ACHN (cell line): ENCODE results near the gene ZNF839.
"Not testable (repeated sequence)": the region's sequence is repeated elsewhere in the genome, so short reads cannot be mapped to it uniquely, and the experiment has no call there.

Experiments used
- DNase-seq: peaks from one replicate; pipeline ENCODE4 v3.0.0-alpha.2; 2015
- in situ Hi-C: cut with HindIII; loops from 2 replicates; pipeline ENCODE4 v1.10.0; 2017; ENCODE audit warnings: low sequenced_read_pairs, low pct_ligation_motif_present, low pct_unique_long_range_greater_than_20kb

Gene ZNF839

DNA sequence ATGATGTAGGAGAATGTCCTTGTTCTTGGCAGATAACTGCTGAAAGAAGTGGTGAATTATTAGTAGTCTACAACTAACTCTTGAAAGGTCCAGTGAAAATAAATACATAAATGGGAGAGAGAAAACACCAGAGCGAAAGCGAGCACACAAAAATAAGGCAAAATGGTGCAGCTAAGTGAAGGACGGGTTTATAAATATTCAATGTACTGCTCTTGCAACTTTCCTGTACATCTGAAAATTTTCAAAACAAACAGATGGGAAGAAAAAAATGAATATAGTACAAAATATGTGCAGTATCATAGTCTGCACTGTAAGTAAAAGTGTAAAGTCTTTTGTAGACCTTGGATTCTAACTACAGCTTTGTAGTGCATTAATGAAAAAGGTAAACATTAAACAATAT is 15.9 kb upstream of the ZNF839 start:
- no peak for DNase-seq
- in situ Hi-C loops = no loop called here

DNA sequence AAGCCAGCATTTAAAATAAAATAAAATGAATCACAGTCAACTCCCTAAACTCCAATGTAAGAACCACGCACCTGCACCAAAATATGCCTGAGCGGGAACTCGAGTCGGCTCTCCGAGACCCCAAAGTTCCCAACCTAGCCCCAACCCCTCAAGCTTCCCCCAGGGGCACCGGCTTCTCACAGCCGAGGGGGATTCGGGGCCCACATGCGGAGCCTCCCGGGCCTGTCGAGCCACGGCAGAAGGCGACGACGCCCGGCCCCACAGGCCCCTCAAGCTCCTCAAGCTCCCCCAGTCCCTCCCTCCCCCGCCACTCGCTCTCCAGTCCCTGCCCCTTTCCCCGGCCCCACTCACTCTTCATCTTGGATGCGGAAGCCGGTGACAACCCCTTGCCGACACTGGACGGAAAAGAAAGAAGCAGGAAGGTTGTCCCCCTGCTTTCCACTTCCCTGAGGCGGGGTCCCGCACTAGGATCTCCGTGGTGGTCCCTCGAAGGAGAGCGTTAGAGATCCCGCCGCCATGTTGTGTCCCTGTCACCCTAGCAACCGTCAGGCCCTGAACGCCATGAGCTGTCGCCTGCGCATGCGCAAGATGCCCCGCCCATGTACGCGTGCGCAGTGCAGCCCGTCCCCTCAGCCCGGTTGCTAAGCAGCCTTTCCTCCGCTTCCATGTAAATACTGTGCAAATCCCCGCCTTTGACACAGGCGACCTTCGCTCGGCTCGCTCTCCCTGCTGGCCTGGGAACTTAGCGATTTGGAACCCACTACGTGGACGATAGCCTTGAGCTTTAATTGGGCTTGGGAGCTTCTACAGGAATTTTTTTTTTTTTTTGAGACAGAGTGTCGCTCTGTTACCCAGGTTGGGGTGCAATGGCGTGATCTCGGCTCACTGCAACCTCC is 14.7 kb upstream of the ZNF839 start, which contains the start of gene MOK:
Gene MOK (minus strand): TSS at position 554 of the 896 bp plus-strand sequence. CDS start 196 bp downstream, at position 358.
- DNase-seq = peak; percentile 94
- in situ Hi-C loops = no loop called here

DNA sequence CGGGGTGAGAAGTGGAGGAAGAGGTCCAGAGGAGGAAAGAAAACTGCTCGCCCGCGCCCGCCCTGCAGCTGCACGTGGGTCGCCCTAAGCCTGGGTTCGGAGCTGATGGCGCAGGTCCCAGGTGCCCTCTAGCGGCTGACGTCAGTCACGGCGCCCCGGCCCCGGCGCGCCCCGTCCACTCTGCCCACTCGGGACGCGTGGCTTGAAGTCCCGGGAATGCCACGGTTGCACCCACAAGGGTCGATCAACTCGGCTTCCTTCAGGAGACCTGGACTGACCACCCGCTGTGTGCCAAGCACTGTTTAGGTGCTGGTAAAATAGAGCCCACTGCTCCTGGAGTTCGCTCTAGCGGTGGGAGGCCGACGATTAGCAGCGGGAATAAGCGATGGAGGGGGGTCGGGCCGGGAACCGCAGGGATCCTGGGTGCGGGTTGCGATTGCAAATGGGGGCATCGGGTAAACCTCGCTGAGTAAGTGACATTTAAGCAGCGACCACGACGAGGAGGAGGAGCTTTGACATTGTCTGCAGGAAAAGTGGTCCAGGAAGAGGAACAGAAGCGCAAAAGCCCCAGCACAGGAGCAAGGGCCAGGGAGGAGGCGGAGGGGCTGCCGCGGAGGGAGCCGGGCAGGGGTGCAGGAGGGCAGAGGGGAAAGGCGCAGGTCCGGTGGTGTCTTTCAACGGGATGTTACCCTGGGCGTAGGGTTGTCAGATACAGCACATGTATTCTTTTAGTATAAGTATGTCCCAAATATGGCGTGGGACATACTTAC is 5.1 kb upstream of the ZNF839 start:
- DNase-seq = peak; percentile 75
- in situ Hi-C loops = no loop called here

DNA sequence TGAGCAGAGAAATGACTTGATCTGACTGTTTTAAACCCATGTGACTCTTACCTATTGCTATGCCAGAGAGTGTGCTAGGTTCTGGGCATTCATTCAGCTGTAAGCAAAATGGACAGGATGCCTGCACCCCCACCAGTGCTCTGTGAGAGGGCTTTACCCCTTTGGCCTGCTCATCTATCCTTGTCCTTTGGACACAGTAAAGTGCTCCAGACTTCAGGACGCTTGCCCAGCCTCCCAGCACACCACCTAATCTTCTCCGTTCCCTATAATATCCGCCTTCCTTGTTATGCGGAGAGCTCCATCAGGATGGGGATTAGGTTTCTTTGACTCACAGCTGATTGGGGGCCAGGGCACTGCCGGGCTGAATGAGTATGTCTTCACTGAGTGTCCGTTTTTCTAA is 4.4 kb upstream of the ZNF839 start:
- in situ Hi-C loops = no loop called here

DNA sequence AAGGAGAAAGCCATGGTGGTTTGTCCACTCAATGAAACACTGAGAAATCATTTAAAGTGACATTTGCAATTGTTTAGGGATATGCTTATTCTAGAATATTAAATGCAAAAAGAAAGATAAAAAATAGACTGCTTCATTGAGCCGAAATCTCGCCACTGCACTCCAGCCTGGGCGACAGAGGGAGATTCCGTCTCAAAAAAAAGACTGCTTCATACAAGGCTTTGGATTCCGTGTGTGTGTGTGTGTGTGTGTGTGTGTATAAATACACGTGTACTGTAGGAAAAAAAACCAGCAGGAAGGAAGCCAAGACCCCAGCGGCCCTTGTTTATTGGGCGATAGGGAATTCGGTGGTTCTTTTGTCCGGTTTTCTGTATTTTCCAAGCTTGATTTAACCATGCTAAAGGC is 3.2 kb upstream of the ZNF839 start:
- in situ Hi-C loops = no loop called here

More for the DNA sequence above, 4.4 kb upstream of the ZNF839 start:
- no peak for DNase-seq

DNA sequence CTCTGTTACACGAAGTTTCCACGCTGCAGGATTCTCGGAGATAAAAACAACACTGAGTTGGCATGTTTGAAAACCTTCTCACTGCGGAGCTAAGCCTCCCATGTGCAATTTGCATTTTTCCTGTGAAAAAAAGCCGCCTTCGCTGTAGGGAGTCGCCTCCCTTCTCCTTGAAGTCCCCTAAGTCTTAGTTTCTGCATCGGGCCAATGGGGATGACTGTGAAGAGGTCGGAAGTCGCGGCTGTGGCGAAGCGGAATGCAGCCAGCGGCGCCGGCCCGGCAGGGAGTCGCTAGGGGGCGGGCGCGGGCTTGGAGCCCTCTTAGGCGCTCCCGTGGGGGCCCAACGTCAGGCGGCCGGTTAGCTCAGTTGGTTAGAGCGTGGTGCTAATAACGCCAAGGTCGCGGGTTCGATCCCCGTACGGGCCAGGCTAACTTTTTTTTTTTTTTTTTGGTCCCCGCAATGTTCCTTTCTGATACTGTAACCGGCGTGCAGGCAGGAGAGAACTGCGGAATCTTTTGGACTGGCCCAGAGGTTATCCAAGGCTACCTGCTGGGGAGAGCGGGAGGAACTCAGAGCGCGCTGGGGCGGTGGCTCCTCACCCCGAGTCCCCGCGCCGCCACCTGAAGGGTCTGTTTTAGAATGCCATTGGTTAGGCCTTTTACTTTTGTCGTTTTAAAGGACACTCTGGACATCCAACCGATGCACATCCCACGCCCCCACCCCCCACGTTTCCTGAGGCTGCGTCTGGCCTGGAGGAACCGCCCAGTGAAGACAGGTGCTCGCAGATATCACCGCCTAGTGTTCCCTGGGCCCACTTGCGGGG is 2.6 kb upstream of the ZNF839 start:
- peak; percentile 86 for DNase-seq
- in situ Hi-C loops = no loop called here

More for the DNA sequence above, 3.2 kb upstream of the ZNF839 start:
- DNase-seq = peak; percentile 32

DNA sequence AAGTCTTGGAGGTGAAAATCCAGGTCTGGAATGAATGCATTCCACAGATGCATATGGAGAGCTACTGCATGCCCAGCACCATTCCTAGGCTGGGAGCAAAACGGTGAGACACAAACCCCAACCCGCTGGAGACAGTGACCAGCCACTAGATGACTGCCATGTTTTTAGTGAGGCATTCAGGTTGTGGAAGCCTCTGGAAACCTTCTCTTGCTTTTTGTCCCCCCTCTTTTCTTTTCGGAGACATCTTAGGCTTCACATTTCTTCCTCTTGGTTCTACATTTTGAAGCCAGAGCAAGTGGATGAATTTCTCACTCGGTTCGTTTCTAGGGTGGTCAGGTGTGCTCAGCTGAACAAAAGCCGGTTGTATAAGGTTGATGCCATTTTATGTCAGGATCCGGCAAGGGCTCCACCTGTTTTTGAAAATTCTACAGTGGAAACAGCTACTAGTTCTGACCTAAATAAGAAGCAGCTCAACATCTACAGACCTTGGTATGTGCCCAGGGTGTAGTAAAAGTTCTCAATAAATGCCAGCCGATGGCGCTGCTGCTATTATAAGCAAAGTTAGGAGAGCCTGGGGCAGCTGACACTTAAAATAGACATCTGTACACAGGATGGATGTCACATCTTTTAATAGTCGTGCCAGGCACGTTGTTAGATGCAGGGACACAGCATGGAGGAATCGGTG is 1.8 kb upstream of the ZNF839 start:
- DNase-seq = peak; percentile 21
- in situ Hi-C loops = no loop called here

DNA sequence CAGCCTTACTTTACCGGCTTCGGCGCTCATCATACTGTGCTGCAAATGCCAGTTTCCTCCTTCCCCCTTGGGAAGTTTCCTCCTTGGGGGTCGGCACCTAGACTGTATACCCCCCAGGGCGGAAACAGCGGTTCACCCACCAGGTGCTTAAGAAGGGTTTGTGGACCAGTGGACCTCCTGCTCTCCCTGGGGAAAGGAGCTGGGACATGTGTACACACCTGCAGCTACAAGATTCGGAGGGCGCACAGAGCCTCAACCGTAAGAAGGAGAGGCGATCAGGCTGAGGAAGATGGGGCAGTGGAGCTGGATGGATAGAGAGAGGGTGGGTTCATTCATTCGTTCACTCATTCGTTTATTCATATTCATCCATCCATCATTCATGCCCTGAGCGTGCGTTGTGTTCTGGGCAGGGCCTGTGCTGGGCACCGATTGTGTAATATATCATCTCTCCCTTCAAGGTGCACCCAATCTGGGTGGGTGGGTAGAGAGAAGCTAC is 717 bp upstream of the ZNF839 start:
- in situ Hi-C loops = no loop called here
- DNase-seq = no peak

DNA sequence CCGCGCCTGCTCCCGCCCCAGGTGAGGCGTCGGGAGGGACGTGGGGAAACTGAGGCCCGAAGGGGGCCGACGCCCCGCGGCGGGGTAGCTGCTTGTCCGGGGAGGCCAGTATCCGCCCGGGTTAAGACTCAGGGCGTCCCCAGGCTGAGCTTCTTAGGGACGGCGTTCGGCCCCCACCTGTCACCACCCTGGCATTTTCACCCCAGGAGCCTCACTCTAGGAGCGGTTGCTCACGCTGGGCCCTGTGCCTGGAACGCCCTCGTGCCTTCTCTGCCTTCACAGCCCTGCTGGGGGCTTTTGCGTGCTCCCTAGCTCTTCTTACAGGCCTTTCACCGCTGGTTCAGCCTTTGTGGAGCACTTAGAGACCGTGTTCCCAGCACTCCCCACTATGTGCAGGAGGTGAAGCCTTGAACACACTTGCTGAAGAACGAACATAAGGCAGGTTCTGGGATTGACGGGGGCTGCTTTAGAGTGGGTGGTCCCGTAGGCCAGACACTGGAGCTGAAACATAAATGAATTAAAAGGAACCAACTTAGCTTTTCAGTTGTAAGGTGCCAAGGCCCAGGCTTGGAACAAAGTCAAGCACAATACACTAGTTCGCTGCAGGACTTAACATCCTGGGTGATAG is 601 bp downstream of the ZNF839 start:
- in situ Hi-C loops = no loop called here
- peak; percentile 37 for DNase-seq

DNA sequence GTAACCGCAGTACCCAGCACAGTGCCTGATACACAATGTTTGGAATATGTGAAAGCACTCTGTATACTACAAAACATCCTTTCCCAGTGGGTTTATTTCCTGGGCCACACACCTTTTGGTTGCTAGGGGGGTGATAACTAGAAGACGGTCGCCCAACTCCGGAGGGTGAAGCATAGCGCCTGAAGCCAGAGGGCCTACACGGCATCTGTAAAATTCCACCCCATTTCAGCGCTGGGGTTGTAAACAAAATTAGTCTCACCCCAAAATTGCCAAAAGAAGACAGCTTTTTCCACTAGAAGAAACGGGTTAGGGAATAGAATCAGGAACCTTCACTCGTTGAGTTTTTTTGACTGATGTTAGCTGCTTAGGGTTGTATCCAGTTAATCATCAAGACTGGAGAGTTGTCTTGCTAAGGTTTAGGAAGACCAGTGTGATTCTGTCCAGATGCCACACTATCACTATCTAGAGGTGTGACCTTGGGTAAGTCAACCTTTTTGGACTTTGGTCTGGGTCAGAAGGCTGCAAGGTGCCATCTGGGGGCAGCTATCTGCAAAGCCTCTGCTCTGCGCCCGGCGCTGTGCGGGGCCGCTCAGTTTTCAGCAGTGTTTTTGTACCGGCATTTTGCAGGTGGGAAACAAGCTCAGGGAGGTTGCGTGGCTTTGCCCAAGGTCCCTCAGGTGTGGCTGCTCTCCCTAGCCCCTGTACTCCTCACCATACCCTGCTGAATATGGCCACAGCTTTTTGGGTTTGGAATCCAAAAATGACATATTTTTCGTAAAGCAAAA is 1.3 kb downstream of the ZNF839 start:
- DNase-seq = no peak
- in situ Hi-C loops = no loop called here

DNA sequence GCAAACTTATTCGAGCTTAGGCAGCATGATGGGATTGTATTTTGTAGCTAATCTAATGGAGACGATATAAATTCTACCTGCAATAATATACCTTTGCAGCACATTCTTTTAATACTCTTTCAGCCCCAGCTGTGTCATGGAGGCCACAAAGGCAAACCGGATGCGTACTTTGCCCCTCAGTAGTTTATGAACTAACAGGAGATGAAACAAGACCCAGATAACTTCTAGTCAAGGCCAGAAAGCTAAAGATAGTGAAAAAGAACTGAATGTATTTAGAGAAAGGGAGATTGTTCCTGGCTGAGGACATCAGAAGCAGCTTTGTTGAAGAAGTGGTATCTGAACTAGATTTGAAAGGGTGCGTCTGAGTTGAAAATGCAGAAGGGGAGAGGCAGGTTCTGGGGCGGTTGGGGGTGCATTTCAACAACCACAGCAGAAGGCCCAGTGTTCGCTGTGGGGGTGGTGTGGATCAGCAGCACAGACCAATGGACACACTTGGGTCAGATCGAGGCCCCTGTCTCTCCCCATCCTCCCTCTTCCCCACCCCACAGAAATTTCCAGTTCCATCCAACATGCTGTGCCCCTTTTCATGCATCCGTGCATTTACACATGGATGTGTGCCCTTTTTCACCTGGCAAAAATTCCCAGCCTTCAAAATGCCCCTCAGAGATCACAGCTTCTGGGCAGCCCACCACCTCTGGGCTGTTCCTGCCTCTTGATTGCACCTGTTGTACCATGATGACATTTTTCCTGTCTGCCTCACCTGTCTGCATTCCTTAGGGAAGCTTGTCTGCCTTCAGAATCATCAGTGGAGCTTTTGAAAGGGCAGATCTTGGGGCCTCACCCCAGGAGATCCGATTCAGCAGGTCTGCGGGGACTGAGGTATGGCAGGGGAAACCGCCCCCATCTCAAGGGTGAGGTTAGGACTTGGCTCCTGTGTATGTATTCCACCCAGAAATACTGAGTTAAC is 2.2 kb downstream of the ZNF839 start:
- in situ Hi-C loops = no loop called here
- DNase-seq = no peak

DNA sequence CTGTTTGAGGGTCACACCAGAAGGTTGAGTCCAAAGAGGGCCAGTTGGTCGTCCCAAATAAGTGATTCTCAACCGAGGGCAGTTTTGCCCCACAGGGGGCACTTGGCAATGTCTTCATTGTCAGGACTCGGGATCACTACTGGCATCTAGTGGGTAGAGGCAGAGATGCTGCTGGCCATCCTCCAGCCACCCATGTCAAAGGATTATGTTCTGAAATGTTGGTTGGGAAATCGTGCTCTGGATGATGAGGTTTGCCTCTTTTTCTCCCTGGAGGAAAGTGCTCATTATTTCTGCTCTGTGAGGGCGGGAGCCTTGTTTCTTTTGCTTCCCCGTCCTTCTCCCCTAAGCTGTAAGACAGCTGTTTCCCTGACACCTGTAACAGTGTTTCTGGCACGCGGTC is 3.6 kb downstream of the ZNF839 start:
- DNase-seq = peak; percentile 78
- in situ Hi-C loops = no loop called here

DNA sequence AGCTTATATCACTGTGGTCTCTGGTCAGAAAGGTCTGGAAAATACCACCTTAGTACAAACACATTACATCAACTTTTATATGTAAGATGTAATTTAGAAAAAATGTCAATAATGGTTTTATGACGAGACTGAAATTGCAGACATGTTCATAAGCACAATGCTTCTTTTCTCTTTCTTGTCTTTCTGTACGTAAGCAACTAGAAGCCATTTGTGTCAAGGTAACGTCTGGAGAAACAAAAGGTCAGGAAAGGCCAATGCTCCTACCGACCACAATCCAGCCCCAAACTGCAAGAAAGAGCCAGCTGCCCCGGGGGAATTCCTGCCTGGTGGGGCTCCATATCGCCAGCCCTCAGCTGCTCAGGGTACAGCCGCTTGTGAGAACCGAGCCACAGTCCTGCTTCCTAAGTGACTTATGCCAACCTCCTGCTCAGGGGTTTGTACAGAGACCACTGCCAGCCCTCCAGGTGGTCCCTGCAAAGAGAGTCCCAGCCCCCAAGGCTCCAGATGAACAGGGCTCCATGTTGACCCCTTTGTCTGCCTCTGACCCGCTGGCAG is 6.3 kb downstream of the ZNF839 start:
- DNase-seq = no peak

DNA sequence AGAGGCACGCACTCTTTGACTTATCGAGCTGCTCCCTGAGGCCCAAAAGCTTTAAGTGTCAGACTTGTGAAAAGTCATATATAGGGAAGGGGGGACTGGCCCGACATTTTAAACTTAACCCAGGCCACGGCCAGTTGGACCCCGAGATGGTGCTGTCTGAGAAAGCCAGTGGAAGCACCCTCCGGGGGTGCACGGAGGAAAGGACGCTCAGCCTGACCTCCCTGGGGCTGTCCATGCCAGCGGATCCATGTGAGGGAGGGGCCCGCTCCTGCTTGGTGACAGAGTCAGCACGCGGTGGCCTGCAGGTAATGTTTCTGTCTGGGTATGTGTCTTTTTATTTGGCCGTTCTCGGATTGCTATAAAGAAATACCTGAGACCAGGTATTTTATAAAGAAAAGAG is 7.0 kb downstream of the ZNF839 start:
- DNase-seq = no peak
- in situ Hi-C loops = no loop called here

More for the DNA sequence above, 6.3 kb downstream of the ZNF839 start:
- in situ Hi-C loops = no loop called here

DNA sequence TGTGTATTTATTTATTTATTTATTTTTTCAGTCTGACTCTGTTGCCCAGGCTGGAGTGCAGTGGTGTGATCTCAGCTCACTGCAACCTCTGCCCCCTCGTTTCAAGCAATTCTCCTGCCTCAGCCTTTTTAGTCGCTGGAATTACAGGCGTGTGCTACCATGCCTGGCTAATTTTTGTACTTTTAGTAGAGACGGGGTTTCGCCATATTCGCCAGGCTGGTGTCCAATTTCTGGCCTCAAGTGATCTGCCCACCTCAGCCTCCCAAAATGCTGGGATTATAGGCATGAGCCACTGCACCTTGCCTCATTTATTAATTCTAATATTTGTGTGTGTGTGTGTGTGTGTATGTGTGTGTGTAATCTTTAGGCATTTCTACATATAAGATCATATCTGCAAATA is 9.8 kb downstream of the ZNF839 start:
- in situ Hi-C loops, DNase-seq: not testable (repeated sequence)

DNA sequence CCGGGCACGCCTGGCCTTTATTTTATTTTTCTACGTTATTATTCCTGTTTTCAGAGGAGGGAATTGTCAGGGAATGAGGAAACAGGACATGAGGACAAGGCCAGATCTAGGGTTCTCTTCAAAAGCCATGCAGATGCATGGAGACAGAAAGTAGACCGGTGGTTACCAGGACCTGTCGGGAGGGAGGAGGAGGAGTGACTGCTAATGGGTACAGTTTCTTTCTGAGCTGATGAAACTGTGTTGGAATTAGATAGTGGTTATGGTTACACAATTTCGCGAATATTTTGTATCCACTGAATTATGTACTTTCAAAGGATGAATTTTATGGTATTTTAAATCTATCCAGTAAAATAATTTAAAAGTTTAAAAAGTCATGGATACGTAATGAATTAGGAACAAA is 11.3 kb downstream of the ZNF839 start:
- DNase-seq = no peak

More for the DNA sequence above, 11.3 kb downstream of the ZNF839 start:
- in situ Hi-C loops = no loop called here
